ENCODE results near the gene ARMCX2. TPM values are rescaled to one million over a fixed set of nuclear protein-coding genes. Genes with fewer than 3 reads are reported as not detected.

ARMCX2 gene
- total and polyA plus RNA-seq, 10 of the 15 experiments (the other 5 are each of a cell fraction or from before 2014, with no cell fraction given): 0.26 to 25.5 (median 11.6) TPM

GRCh38 chrX:101658661-101659491 lies 774 bp downstream of the ARMCX2 start:
- Histone ChIP-seq H3K4me3 (peak overlapping the region; percentile 52), H3K27ac (ENCODE audit: control insufficient read depth, insufficient read depth) (no peak overlapping the region), H4K20me1 (ENCODE audit: control insufficient read depth, insufficient read depth) (no peaks in the 10 kb centered on the region), H3K79me2 (ENCODE audit: control insufficient read depth, insufficient read depth, low read length) (no peaks in the 10 kb centered on the region), H3K4me2 (ENCODE audit: control insufficient read depth, insufficient read depth) (peak overlapping the region; percentile 76), H3K4me1 (ENCODE audit: control insufficient read depth, insufficient read depth, low read length) (no peaks in the 10 kb centered on the region), H3K36me3 (ENCODE audit: control insufficient read depth in 2 of 2, insufficient read depth in 2 of 2, low read length in 1 of 2) (no peaks in the 10 kb centered on the region), H2AFZ (ENCODE audit: control insufficient read depth, low read depth, low read length) (peak overlapping the region; percentile 83), H3K9ac (ENCODE audit: control insufficient read depth, insufficient read depth, low read length) (peak overlapping the region; percentile 33), H3K9me3 (replicated peaks; ENCODE audit: control insufficient read depth, insufficient read depth, low read length) (no peaks in the 10 kb centered on the region), H3K27me3 (replicated peaks in 1 of 2; ENCODE audit: control insufficient read depth in 2 of 2, insufficient read depth in 2 of 2, low read length in 1 of 2) (no peaks in the 10 kb centered on the region; a peak in 1 of 4 replicates)
- ChIA-PET SMC1A (ENCODE audit: uncharacterized antibody, unreplicated experiment) (no interaction called here), RAD21 (ENCODE audit: unreplicated experiment) (no interaction called here), CTCF (no interaction called here), POLR2A (no interaction called here)
- BruUV-seq (replicated peaks): no TSS peak
- peak; percentile 86 for ATAC-seq
- FAIRE-seq: no peak
- in situ Hi-C loops (cut with MboI) (no loop called here), intact Hi-C loops (cut with micrococcal nuclease; ENCODE audit: unreplicated experiment) (no loop called here)
- DNase-seq (ENCODE audit: low read depth, low spot score): no peak
- 21% methylated on average over 29 of the region's 38 CpGs for WGBS (ENCODE audit: insufficient coverage, insufficient replicate concordance, low lambda C conversion rate, missing lambda C conversion rate)
- no peak for TF ChIP-seq REST (IDR thresholded peaks at IDR 0.05; ENCODE audit: low read depth, low read length)
- no peak for TF ChIP-seq CEBPZ (IDR thresholded peaks at IDR 0.05; ENCODE audit: low read depth, low read length)
- peak; percentile 78; the same call in 1 of the 2 replicates for TF ChIP-seq YY1 (IDR thresholded peaks at IDR 0.05; ENCODE audit: low read depth, low read length)
- TF ChIP-seq SP1 (IDR thresholded peaks at IDR 0.05; ENCODE audit: low read depth, low read length): no peak
- no peak for TF ChIP-seq CHD2 (IDR thresholded peaks at IDR 0.05; ENCODE audit: borderline replicate concordance, low read depth, low read length)
- TF ChIP-seq MXI1 (IDR thresholded peaks at IDR 0.05; ENCODE audit: low read depth, low read length): no peak
- no peak for TF ChIP-seq RELA (IDR thresholded peaks at IDR 0.05; ENCODE audit: borderline replicate concordance, partially characterized antibody)
- TF ChIP-seq NRF1 (conservative IDR thresholded peaks at IDR 0.05; ENCODE audit: low read depth, low read length): peak; percentile 37; the same call in 1 of the 2 replicates
- no peak for TF ChIP-seq SMARCA5 (IDR thresholded peaks at IDR 0.05)
- no peak for TF ChIP-seq SMAD5 (IDR thresholded peaks at IDR 0.05; ENCODE audit: low read depth)
- no peak for TF ChIP-seq USF2 (IDR thresholded peaks at IDR 0.05; ENCODE audit: borderline replicate concordance, low read depth, low read length)
- no peak for TF ChIP-seq NR2C2 (IDR thresholded peaks at IDR 0.05; ENCODE audit: borderline replicate concordance, control insufficient read depth, insufficient read length, low read depth)
- no peak for TF ChIP-seq BRCA1 (IDR thresholded peaks at IDR 0.05; ENCODE audit: low read depth, low read length)
